ENCODE results near the gene VEPH1.

The VEPH1 gene

DNA sequence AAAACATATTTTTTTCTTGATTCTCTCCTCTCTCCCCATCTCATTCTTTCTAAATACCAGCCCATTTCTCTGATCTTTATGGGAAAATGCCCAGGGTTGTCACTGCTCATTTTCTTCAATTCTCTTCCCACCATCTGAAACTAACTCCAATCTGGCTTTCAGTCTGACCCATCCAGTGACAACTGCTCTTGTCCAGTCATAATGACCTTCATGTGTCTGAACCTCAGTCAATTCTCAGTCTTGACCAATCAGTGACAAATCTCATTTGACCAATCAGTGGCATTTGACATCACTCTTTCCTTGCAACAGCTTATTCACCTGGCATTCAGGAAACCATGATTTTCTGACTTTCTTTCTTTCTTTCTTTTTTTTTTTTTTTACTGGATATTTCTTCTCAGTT, 15.1 kb downstream of the VEPH1 start:
- no peak overlapping the region for H3K27ac ChIP-seq (ENCODE audit: poor library complexity, severe bottlenecking)

DNA sequence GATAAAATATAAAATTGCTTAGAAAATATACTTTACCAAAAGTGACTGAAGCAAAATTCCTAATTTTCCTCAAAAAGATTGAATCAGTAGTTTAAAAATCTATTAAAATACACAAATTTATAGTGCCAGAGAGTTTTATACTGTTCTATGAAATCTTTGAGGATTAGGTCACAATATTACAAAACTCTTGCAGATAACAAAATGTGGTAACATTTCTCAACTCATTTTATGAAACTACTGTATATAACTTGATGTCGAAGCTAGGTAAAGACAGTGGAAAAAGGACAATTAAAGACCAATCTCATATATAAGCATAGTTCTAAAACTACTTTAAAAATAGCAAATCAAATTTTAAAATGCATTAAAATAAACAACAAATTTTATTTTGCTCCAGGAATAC, 15.9 kb downstream of the VEPH1 start:
- TF ChIP-seq, protein P1, sequence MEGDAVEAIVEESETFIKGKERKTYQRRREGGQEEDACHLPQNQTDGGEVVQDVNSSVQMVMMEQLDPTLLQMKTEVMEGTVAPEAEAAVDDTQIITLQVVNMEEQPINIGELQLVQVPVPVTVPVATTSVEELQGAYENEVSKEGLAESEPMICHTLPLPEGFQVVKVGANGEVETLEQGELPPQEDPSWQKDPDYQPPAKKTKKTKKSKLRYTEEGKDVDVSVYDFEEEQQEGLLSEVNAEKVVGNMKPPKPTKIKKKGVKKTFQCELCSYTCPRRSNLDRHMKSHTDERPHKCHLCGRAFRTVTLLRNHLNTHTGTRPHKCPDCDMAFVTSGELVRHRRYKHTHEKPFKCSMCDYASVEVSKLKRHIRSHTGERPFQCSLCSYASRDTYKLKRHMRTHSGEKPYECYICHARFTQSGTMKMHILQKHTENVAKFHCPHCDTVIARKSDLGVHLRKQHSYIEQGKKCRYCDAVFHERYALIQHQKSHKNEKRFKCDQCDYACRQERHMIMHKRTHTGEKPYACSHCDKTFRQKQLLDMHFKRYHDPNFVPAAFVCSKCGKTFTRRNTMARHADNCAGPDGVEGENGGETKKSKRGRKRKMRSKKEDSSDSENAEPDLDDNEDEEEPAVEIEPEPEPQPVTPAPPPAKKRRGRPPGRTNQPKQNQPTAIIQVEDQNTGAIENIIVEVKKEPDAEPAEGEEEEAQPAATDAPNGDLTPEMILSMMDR (IDR thresholded peaks at IDR 0.05; ENCODE audit: poor library complexity, severe bottlenecking), result no peak
- no peak for DNase-seq (ENCODE audit: low spot score)
- no peak for ATAC-seq (ENCODE audit: low read depth)
- Histone ChIP-seq H3K36me3 (ENCODE audit: low read depth) (no peaks in the 10 kb centered on the region), H3K4me3 (ENCODE audit: severe bottlenecking) (no peak overlapping the region), H3K27me3 (ENCODE audit: insufficient read depth, poor library complexity, severe bottlenecking) (no peaks in the 10 kb centered on the region), H3K4me1 (ENCODE audit: insufficient read depth, poor library complexity, severe bottlenecking) (no peaks in the 10 kb centered on the region), H3K9me3 (ENCODE audit: severe bottlenecking) (no peaks in the 10 kb centered on the region), H3K27ac (ENCODE audit: poor library complexity, severe bottlenecking) (no peak overlapping the region)

More for the DNA sequence above, 15.1 kb downstream of the VEPH1 start:
- TF ChIP-seq, protein P1 (IDR thresholded peaks at IDR 0.05; ENCODE audit: poor library complexity, severe bottlenecking), result no peak
- DNase-seq (ENCODE audit: low spot score) (no peak), ATAC-seq (ENCODE audit: low read depth) (no peak)
- no peaks in the 10 kb centered on the region for H3K9me3 ChIP-seq (ENCODE audit: severe bottlenecking)
- H3K4me1 ChIP-seq (ENCODE audit: insufficient read depth, poor library complexity, severe bottlenecking), result no peaks in the 10 kb centered on the region
- no peak overlapping the region for H3K4me3 ChIP-seq (ENCODE audit: severe bottlenecking)
- H3K36me3 ChIP-seq (ENCODE audit: low read depth), result no peaks in the 10 kb centered on the region
- H3K27me3 ChIP-seq (ENCODE audit: insufficient read depth, poor library complexity, severe bottlenecking), result no peaks in the 10 kb centered on the region

DNA sequence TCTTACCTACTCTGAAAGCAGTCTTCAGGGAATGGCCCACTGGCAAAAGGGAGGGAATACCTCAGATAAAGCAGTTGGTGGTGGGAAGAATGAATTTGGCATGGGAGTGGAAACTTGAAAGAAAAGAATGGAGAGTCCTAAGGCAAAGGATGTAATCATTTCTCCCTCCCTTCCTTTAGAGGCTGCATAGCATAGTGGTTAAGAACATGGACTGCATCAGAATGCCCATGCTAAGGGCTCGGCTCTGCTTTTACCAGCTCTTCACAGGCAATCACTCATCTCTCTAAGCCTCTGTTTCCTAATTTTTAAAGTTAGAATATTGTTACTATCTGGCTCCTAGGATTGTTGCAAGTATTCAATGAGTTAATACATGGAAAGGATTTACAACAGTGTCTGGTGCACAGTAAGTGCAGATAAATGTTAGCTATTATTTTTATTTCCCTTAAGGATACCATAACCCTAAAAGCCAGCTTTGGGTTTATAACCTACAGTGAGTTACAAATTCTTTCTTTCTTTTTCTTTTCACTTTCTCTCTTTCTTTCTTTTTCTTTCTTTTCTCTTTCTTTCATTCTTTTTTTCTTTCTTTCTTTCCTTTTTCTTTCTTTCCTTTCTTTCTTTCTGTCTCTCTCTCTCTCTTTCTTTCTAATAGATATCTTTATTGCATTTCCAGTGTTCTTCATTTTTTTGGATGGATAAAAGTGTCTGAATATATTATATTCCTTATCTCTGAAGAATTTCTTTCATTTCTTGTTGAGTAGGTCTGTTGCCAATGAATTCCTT, 23.6 kb downstream of the VEPH1 start:
- no peak for ATAC-seq (ENCODE audit: low read depth)
- Histone ChIP-seq H3K27me3 (ENCODE audit: insufficient read depth, poor library complexity, severe bottlenecking) (no peaks in the 10 kb centered on the region), H3K4me1 (ENCODE audit: insufficient read depth, poor library complexity, severe bottlenecking) (no peaks in the 10 kb centered on the region), H3K4me3 (ENCODE audit: severe bottlenecking) (no peak overlapping the region), H3K27ac (ENCODE audit: poor library complexity, severe bottlenecking) (no peak overlapping the region), H3K36me3 (ENCODE audit: low read depth) (no peaks in the 10 kb centered on the region), H3K9me3 (ENCODE audit: severe bottlenecking) (peaks cover 3% of the 10 kb centered on the region)
- DNase-seq (ENCODE audit: low spot score), result no peak
- TF ChIP-seq, protein P1 (IDR thresholded peaks at IDR 0.05; ENCODE audit: poor library complexity, severe bottlenecking), result no peak

DNA sequence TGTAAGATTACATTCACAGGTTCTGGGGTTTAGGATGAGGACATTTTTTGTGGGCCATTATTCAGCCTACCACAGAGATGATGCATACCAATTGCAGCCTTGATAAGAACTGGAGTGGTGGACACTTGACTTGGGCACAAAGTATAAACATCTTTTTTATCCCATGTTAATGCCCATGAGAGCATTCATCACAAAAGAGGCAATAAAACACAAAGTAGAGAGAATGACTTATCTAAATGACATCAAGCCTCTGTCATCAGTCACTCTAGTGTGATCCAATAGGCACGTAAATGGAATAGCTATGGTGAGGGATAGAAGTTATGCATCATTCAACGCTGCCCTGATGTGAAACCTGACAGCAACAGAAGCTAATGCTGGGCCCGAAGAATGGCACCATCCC, 25.8 kb downstream of the VEPH1 start:
- no peak overlapping the region for H3K27ac ChIP-seq (ENCODE audit: poor library complexity, severe bottlenecking)
- ATAC-seq (ENCODE audit: low read depth) (no peak), DNase-seq (ENCODE audit: low spot score) (no peak)
- H3K9me3 ChIP-seq (ENCODE audit: severe bottlenecking), result peaks cover 3% of the 10 kb centered on the region
- H3K4me1 ChIP-seq (ENCODE audit: insufficient read depth, poor library complexity, severe bottlenecking), result no peaks in the 10 kb centered on the region
- TF ChIP-seq, protein P1 (IDR thresholded peaks at IDR 0.05; ENCODE audit: poor library complexity, severe bottlenecking), result no peak
- no peaks in the 10 kb centered on the region for H3K27me3 ChIP-seq (ENCODE audit: insufficient read depth, poor library complexity, severe bottlenecking)
- no peaks in the 10 kb centered on the region for H3K36me3 ChIP-seq (ENCODE audit: low read depth)
- H3K4me3 ChIP-seq (ENCODE audit: severe bottlenecking), result no peak overlapping the region

DNA sequence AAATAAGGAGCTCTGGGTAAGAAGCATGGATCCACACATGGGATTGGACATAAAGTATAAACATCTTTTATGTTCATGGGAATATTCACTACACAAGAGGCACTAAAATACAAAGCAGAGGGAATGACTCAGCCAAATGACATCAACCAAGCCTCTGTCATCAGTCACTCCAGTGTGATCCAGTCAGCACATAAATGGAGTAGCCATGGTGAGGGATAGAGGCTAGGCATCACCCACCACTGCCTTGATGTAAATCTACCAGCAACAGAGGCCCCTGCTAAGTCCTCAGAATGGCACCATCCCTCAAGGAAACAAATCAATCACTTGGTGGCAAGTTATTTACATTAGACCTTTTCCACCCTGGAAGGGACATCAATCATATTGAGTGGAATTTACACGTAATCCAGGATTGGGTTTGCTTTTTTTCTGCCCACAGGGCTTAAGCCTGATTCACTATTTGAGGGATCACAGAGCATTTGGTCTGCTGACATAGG, 27.2 kb downstream of the VEPH1 start:
- Histone ChIP-seq H3K27me3 (ENCODE audit: insufficient read depth, poor library complexity, severe bottlenecking) (no peaks in the 10 kb centered on the region), H3K4me1 (ENCODE audit: insufficient read depth, poor library complexity, severe bottlenecking) (no peaks in the 10 kb centered on the region), H3K27ac (ENCODE audit: poor library complexity, severe bottlenecking) (no peak overlapping the region), H3K9me3 (ENCODE audit: severe bottlenecking) (no peaks in the 10 kb centered on the region), H3K36me3 (ENCODE audit: low read depth) (no peaks in the 10 kb centered on the region), H3K4me3 (ENCODE audit: severe bottlenecking) (no peak overlapping the region)
- DNase-seq (ENCODE audit: low spot score), result no peak
- TF ChIP-seq, protein P1 (IDR thresholded peaks at IDR 0.05; ENCODE audit: poor library complexity, severe bottlenecking), result no peak
- no peak for ATAC-seq (ENCODE audit: low read depth)

Measured in RWPE2 (cell line).